ENCODE measurements around the gene LSP1.
A peak's percentile ranks its signal among the peaks of the same experiment; 100 is the strongest.

Gene LSP1

GRCh38 chr11:1879941-1880720 lies 27.2 kb downstream of the LSP1 start:
- no peak for TF ChIP-seq CTCF (IDR thresholded peaks at IDR 0.05; ENCODE audit: borderline replicate concordance, insufficient read depth, low read depth, low read length)
- no peak overlapping the region for H3K4me3 ChIP-seq (ENCODE audit: low read depth, low read length)

GRCh38 chr11:1880746-1881441 lies 28.0 kb downstream of the LSP1 start:
- H3K4me3 ChIP-seq (ENCODE audit: low read depth, low read length) = no peak overlapping the region
- TF ChIP-seq CTCF (IDR thresholded peaks at IDR 0.05; ENCODE audit: borderline replicate concordance, insufficient read depth, low read depth, low read length) = no peak

- H3K4me3 ChIP-seq (ENCODE audit: low read depth, low read length) = no peak overlapping the region
- TF ChIP-seq CTCF (IDR thresholded peaks at IDR 0.05; ENCODE audit: borderline replicate concordance, insufficient read depth, low read depth, low read length) = no peak
Observed at GRCh38 chr11:1881442-1882264, 28.8 kb downstream of the LSP1 start.

- TF ChIP-seq CTCF (IDR thresholded peaks at IDR 0.05; ENCODE audit: borderline replicate concordance, insufficient read depth, low read depth, low read length) = peak; percentile 92
- no peak overlapping the region for H3K4me3 ChIP-seq (ENCODE audit: low read depth, low read length)
Observed at GRCh38 chr11:1882265-1883238, 29.7 kb downstream of the LSP1 start.

- no peak for TF ChIP-seq CTCF (IDR thresholded peaks at IDR 0.05; ENCODE audit: borderline replicate concordance, insufficient read depth, low read depth, low read length)
- no peak overlapping the region for H3K4me3 ChIP-seq (ENCODE audit: low read depth, low read length)
Observed at GRCh38 chr11:1883346-1884302, 30.7 kb downstream of the LSP1 start.
